22Rv1 (cell line): ENCODE results near the gene CUX1.

Source experiments
- CTCF ChIP-seq: fragments of 450-650 bp; IDR thresholded peaks from 2 replicates; pipeline ENCODE4 v1.5.1; 2017; ENCODE audit warnings: mild to moderate bottlenecking
- ZFX ChIP-seq: fragments of 450-650 bp; IDR thresholded peaks from 2 replicates; pipeline ENCODE4 v1.6.1; 2017; ENCODE audit warnings: antibody characterized with exemption, borderline replicate concordance

GRCh38 chr7:101778026-101778580 is 39.3 kb upstream of the CUX1 start:
- TF ChIP-seq CTCF = no peak
- no peak for TF ChIP-seq ZFX
